K562 (cell line): Measurements from ENCODE around the gene MYADML2. TPM values are rescaled to one million over a fixed set of nuclear protein-coding genes. Genes with fewer than 3 reads are reported as not detected.

Experiments
- ATAC-seq: fragments of 200-7000 bp; cut with Tn5 transposase; 3 replicates; pipeline ENCODE4 v1.9.1; 2020; ENCODE audit warnings: moderate library complexity
- BruUV-seq: library from RNA; stranded (reverse); fragments of 400-500 nt; replicated peaks from 2 replicates; lab custom pipeline; 2021; lab: Mats Ljungman, UMichigan
- CTCF ChIA-PET: fragments of 300-600 bp; formaldehyde crosslinking; extraction: SDS; loops from one replicate; lab custom pipeline; 2021; ENCODE audit warnings: low intra/inter-chr PET ratio; lab: Yijun Ruan, JAX
- POLR2A ChIA-PET: fragments of 300-600, 350-650 bp; sonication (Branson Sonifier 250); formaldehyde crosslinking; extraction: SDS; loops from one replicate; lab custom pipeline; 2021; ENCODE audit warnings: antibody characterized with exemption, inconsistent platforms; lab: Yijun Ruan, JAX
- DNase-seq, 4 experiments: peaks; one replicate each; pipeline versions ENCODE4 v3.0.0 to v3.0.0-alpha.2; 2011 to 2018; ENCODE audit warnings: low spot score in 3 of 4, mixed read lengths in 3 of 4; ENCODE audit errors: extremely low read depth in 1 of 4
- FAIRE-seq: peaks from 2 replicates; lab custom pipeline; 2011; peaks lifted over from hg19 to GRCh38; lab: Jason Lieb, UNC
- H2AFZ ChIP-seq: 2 replicates; pipeline ENCODE4 v1.6.0; 2011; ENCODE audit warnings: low read depth, low read length, control low read depth, inconsistent platforms
- H3K27ac ChIP-seq: fragments of 200-600 bp; 3 replicates; pipeline ENCODE4 v1.8.0; 2011; ENCODE audit warnings: low read depth, mild to moderate bottlenecking, control low read depth, inconsistent platforms, low read length, moderate library complexity, mixed read lengths; ENCODE audit errors: extremely low read depth
- H3K27me3 ChIP-seq, 2 experiments: fragments of 300-600 bp in 1 of 2; 2 replicates in 1 of 2; 3 replicates in 1 of 2; pipeline versions ENCODE4 v1.6.0 to v1.8.0; 2011; ENCODE audit warnings: inconsistent platforms in 2 of 2, low read length in 2 of 2, mild to moderate bottlenecking in 1 of 2, mixed read lengths in 1 of 2, moderate library complexity in 1 of 2; ENCODE audit not compliant: control insufficient read depth in 2 of 2, insufficient read depth in 2 of 2
- H3K36me3 ChIP-seq: fragments of 300-600 bp; 3 replicates; pipeline ENCODE4 v1.8.0; 2011; ENCODE audit warnings: mild to moderate bottlenecking, low read length, inconsistent platforms; ENCODE audit not compliant: control insufficient read depth, insufficient read depth
- H3K4me1 ChIP-seq, 2 experiments: fragments of 200-600 bp in 1 of 2; replicated peaks in 1 of 2; 2 replicates in 1 of 2; 3 replicates in 1 of 2; pipeline versions ENCODE4 v1.5.1 to v1.8.0; 2011; ENCODE audit warnings: inconsistent platforms in 2 of 2, low read length in 2 of 2, mild to moderate bottlenecking in 1 of 2, mixed read lengths in 1 of 2, moderate library complexity in 1 of 2; ENCODE audit not compliant: control insufficient read depth in 2 of 2, insufficient read depth in 2 of 2
- H3K4me2 ChIP-seq: 2 replicates; pipeline ENCODE4 v1.6.1; 2011; ENCODE audit warnings: low read length, control low read depth, inconsistent platforms, mixed read lengths; ENCODE audit not compliant: insufficient read depth
- H3K4me3 ChIP-seq: fragments of 200-600 bp; sonication (generic), shearing (Covaris generic); 2 replicates; pipeline ENCODE4 v1.5.1; 2016; ENCODE audit warnings: control low read depth, inconsistent platforms
- H3K79me2 ChIP-seq: fragments of 200-600 bp; 3 replicates; pipeline ENCODE4 v1.8.0; 2011; ENCODE audit warnings: low read length, inconsistent platforms; ENCODE audit not compliant: control insufficient read depth, insufficient read depth
- H3K9ac ChIP-seq, 2 experiments: 2 replicates each; pipeline versions ENCODE4 v1.6.0 to v1.6.1; 2011; ENCODE audit warnings: low read depth in 2 of 2, low read length in 2 of 2, control low read depth in 1 of 2, inconsistent platforms in 1 of 2, mild to moderate bottlenecking in 1 of 2, mixed read lengths in 1 of 2; ENCODE audit not compliant: insufficient read depth in 1 of 2
- H3K9me1 ChIP-seq: one replicate; pipeline ENCODE4 v1.6.0; 2011; ENCODE audit warnings: inconsistent platforms, mild to moderate bottlenecking, low read length, moderate library complexity; ENCODE audit not compliant: control insufficient read depth, insufficient read depth
- H3K9me3 ChIP-seq: replicated peaks from 2 replicates; pipeline ENCODE4 v1.5.1; 2011; ENCODE audit warnings: low read depth, low read length, inconsistent platforms; ENCODE audit not compliant: control insufficient read depth, insufficient read depth
- H4K20me1 ChIP-seq: replicated peaks from 2 replicates; pipeline ENCODE4 v1.6.1; 2011; ENCODE audit warnings: low read length, inconsistent platforms, mixed read lengths; ENCODE audit not compliant: control insufficient read depth, insufficient read depth
- CBX5 ChIP-seq: IDR thresholded peaks from 2 replicates; pipeline ENCODE4 v1.6.1; 2014; ENCODE audit warnings: low read depth, borderline replicate concordance
- FIP1L1 ChIP-seq: fragments of 200-400 bp; formaldehyde crosslinking; IDR thresholded peaks from 2 replicates; pipeline ENCODE4 v1.6.1; 2018; ENCODE audit warnings: mild to moderate bottlenecking, low read depth, low read length; ENCODE audit not compliant: poor library complexity, severe bottlenecking
- MTA2 ChIP-seq: fragments of 450-650 bp; IDR thresholded peaks from 2 replicates; pipeline ENCODE4 v1.6.1; 2016; ENCODE audit warnings: low read depth
- NR4A1 ChIP-seq, 2 experiments: fragments of 250-450 bp in 1 of 2; fragments of 450-650 bp in 1 of 2; sonication (Bioruptor Pico) in 1 of 2; IDR thresholded peaks; 2 replicates each; pipeline versions ENCODE4 v1.4.0 to v1.6.1; 2016 to 2020; ENCODE audit warnings: mild to moderate bottlenecking in 2 of 2, missing compliant biosample characterization in 1 of 2, missing genetic modification characterization in 1 of 2, moderate library complexity in 1 of 2
- POLR2G ChIP-seq: fragments of 200-400 bp; formaldehyde crosslinking; IDR thresholded peaks from 2 replicates; pipeline ENCODE4 v1.6.1; 2017; ENCODE audit warnings: low read depth, mild to moderate bottlenecking, antibody characterized with exemption, low read length, moderate library complexity
- POU5F1 ChIP-seq: fragments of 150-350 bp; IDR thresholded peaks from 2 replicates; pipeline ENCODE4 v1.6.1; 2014; ENCODE audit warnings: borderline replicate concordance, low read length, low read depth, mild to moderate bottlenecking; ENCODE audit not compliant: partially characterized antibody
- SAP30 ChIP-seq: fragments of 200-600 bp; sonication (generic); IDR thresholded peaks from 2 replicates; pipeline ENCODE4 v1.6.1; 2012; ENCODE audit warnings: borderline replicate concordance, low read depth, mild to moderate bottlenecking, moderate library complexity, low read length, control low read depth, inconsistent platforms; ENCODE audit not compliant: insufficient read depth, poor library complexity, severe bottlenecking
- ZBTB7A ChIP-seq: IDR thresholded peaks from 2 replicates; pipeline ENCODE4 v1.6.1; 2011; ENCODE audit warnings: low read depth, mild to moderate bottlenecking, low read length, moderate library complexity, borderline replicate concordance; ENCODE audit not compliant: control insufficient read depth
- ZFP1 ChIP-seq: fragments of 450-650 bp; formaldehyde crosslinking; IDR thresholded peaks from 2 replicates; pipeline ENCODE4 v1.4.0; 2020; ENCODE audit warnings: mild to moderate bottlenecking, mixed read lengths
- WGBS: fragments of 100-300 bp; shearing (Covaris generic); methylation state at CpG from one replicate; pipeline ENCODE4 v1.1.6; 2016; ENCODE audit warnings: low coverage, mixed read lengths; ENCODE audit not compliant: insufficient coverage; ENCODE audit errors: missing lambda C conversion rate; 5-methylcytosine and 5-hydroxymethylcytosine counted together
- in situ Hi-C: fragments of 300-500 bp; cut with MboI; formaldehyde crosslinking; loops from 4 replicates; pipeline ENCODE4 v1.15.0; 2018; ENCODE audit warnings: inconsistent platforms, mixed read lengths
- intact Hi-C: fragments of 100-400 bp; cut with micrococcal nuclease; formaldehyde crosslinking; loops from 2 replicates; pipeline ENCODE4 v1.14.2; 2022
- polyA plus RNA-seq, 8 experiments: library from polyadenylated mRNA; depleted of rRNA in 4 of 8; stranded (reverse) in 5 of 8; unstranded in 3 of 8; fragments of >200 nt; fragmentation: Nextera tagmentation in 2 of 8; fragmentation: Illumina TruSeq in 1 of 8; extraction: Ambion mirVana in 2 of 8; extraction: Trizol in 1 of 8; gene quantifications; 2 replicates each; pipeline versions ENCODE4 v1.2.1 to v1.2.3, GENCODE V29; 2011 to 2014; ENCODE audit warnings: inconsistent platforms in 1 of 8, missing spikeins in 1 of 8
- total RNA-seq, 7 experiments: library from RNA; depleted of rRNA in 6 of 7; stranded (reverse); fragments of >200 nt in 6 of 7; fragmentation: Illumina TruSeq in 2 of 7; extraction: Trizol in 2 of 7; gene quantifications; 2 replicates each; pipeline versions ENCODE4 v1.2.1 to v1.2.3, GENCODE V29; 2011 to 2021; ENCODE audit warnings: low replicate concordance in 1 of 7

MYADML2 gene
- total and polyA plus RNA-seq, 9 of the 15 experiments (the other 6 are each of a cell fraction or from before 2014, with no cell fraction given), result not detected

DNA sequence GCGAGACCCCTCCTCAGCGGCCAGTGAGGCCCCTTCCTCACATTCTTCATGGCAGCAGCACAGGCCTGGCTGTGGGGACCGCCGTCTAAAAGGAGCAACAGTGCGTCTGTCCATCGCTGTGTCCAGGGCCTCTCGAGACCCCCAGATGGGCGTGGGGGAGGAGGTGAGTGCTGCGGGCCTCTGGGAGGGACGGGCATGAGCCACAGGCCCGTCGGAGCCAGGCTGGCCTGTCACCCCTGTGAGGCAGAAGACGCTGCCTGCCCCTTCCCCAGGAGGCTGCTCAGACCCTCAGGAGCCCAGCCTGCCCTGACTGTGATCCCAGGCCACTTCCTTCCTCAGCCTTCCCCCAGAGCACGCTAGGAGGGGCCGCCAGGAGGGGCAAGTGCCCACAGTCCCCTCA, 7.8 kb downstream of the MYADML2 start:
- Histone ChIP-seq H3K4me2 (no peak overlapping the region), H3K27ac (no peak overlapping the region), H3K4me1 (peaks cover 11 to 76% of the 10 kb centered on the region in 2 experiments; a peak in 4 of 5 replicates), H3K9me1 (peaks cover 4% of the 10 kb centered on the region), H4K20me1 (no peaks in the 10 kb centered on the region; the same call in 1 of the 2 replicates), H2AFZ (no peak overlapping the region), H3K9ac (peak overlapping the region in 1 of 2 experiments; percentile 15; a peak in 1 of 4 replicates), H3K9me3 (no peaks in the 10 kb centered on the region), H3K36me3 (peaks cover 18% of the 10 kb centered on the region; the same call in 2 of the 3 replicates), H3K79me2 (peaks cover 24% of the 10 kb centered on the region), H3K27me3 (no peaks in the 10 kb centered on the region), H3K4me3 (no peak overlapping the region)
- 74% methylated on average over 15 of the region's 15 CpGs for WGBS
- ChIA-PET POLR2A (interaction anchor here (1.1 to 1.3 kb wide), 2 partner anchors 10 to 21 kb away, joined by 3 read pairs; partner anchors contain the start of gene NOTUM), CTCF (no interaction called here)
- BruUV-seq, result no TSS peak
- ATAC-seq, result no peak
- no peak for DNase-seq
- in situ Hi-C loops (no loop called here), intact Hi-C loops (no loop called here)
- FAIRE-seq, result no peak
- no peak for TF ChIP-seq POU5F1
- TF ChIP-seq NR4A1 (CRISPR knock-in tag; IDR thresholded peaks at IDR 0.05), result no peak
- TF ChIP-seq NR4A1 (tag; IDR thresholded peaks at IDR 0.05), result no peak
- TF ChIP-seq FIP1L1, result peak; percentile 15

GRCh38 chr17:81935709-81936084, 11.3 kb downstream of the MYADML2 start:
- BruUV-seq, result no TSS peak
- Histone ChIP-seq H3K4me1 (peaks cover 30 to 94% of the 10 kb centered on the region in 2 experiments), H3K4me2 (peak overlapping the region; percentile 84), H4K20me1 (peaks cover 7% of the 10 kb centered on the region), H3K79me2 (peaks cover 24% of the 10 kb centered on the region), H3K36me3 (peaks cover 36% of the 10 kb centered on the region; the same call in 2 of the 3 replicates), H2AFZ (no peak overlapping the region), H3K9me3 (no peaks in the 10 kb centered on the region), H3K9ac (peak overlapping the region; percentile 89 to 99), H3K4me3 (peak overlapping the region; percentile 96), H3K9me1 (peaks cover 13% of the 10 kb centered on the region), H3K27ac (peak overlapping the region; percentile 59; the same call in 1 of the 3 replicates), H3K27me3 (no peaks in the 10 kb centered on the region)
- WGBS, result 62% methylated on average over 5 of the region's 6 CpGs
- in situ Hi-C loops (no loop called here), intact Hi-C loops (no loop called here)
- POLR2A ChIA-PET, result interaction anchor here (0.7 to 1.7 kb wide), 6 partner anchors 9 to 213 kb away, joined by 3 to 21 read pairs (median 4); partner anchors contain the start of gene MAFG
- FAIRE-seq (no peak), ATAC-seq (no peak), DNase-seq (no peak)
- CTCF ChIA-PET, result no interaction called here
- TF ChIP-seq CBX5 (no peak), SAP30 (no peak), MTA2 (no peak), ZBTB7A (peak; percentile 64; the same call in 1 of the 2 replicates), ZFP1 (CRISPR knock-in tag) (no peak), POLR2G (peak; percentile 29; the same call in 1 of the 2 replicates)
